A673 (cell line): Measurements from ENCODE around the gene HHLA2. TPM values are rescaled to one million over a fixed set of nuclear protein-coding genes. Genes with fewer than 3 reads are reported as not detected.

Experiments used
- BruUV-seq: library from RNA; stranded (reverse); fragments of 400-500 nt; replicated peaks from 2 replicates; lab custom pipeline; 2021; lab: Mats Ljungman, UMichigan
- CTCF ChIA-PET: fragments of 300-600 bp; sonication (Branson Sonifier 250); formaldehyde crosslinking; loops from one replicate; lab custom pipeline; 2022; ENCODE audit warnings: antibody characterized with exemption; lab: Charles Lee
- POLR2A ChIA-PET: fragments of 300-600 bp; sonication (Branson Sonifier 250); formaldehyde crosslinking; loops from one replicate; lab custom pipeline; 2022; ENCODE audit warnings: antibody characterized with exemption; ENCODE audit not compliant: low non-redundant PET; lab: Charles Lee
- DNase-seq: peaks from one replicate; pipeline ENCODE4 v3.0.0-alpha.2; 2015; ENCODE audit warnings: low spot score
- H3K27ac ChIP-seq: fragments of 200-600 bp; sonication (generic); 2 replicates; pipeline ENCODE4 v1.5.1; 2016; ENCODE audit warnings: mixed run types, low read depth, mild to moderate bottlenecking, mixed read lengths, antibody characterized with exemption, low read length; ENCODE audit not compliant: poor library complexity, severe bottlenecking
- H3K27me3 ChIP-seq: fragments of 200-600 bp; sonication (generic); replicated peaks from 2 replicates; pipeline ENCODE4 v1.6.1; 2017; ENCODE audit warnings: mixed run types, low read depth, mild to moderate bottlenecking, mixed read lengths, antibody characterized with exemption, low read length; ENCODE audit not compliant: insufficient read depth, poor library complexity
- H3K36me3 ChIP-seq: fragments of 200-600 bp; sonication (generic); 2 replicates; pipeline ENCODE4 v1.6.1; 2016; ENCODE audit warnings: mixed run types, mild to moderate bottlenecking, mixed read lengths, antibody characterized with exemption, low read length; ENCODE audit not compliant: insufficient read depth, poor library complexity, severe bottlenecking
- H3K4me1 ChIP-seq: fragments of 200-600 bp; sonication (generic); 2 replicates; pipeline ENCODE4 v1.6.1; 2017; ENCODE audit warnings: mixed run types, mild to moderate bottlenecking, mixed read lengths, antibody characterized with exemption, low read length; ENCODE audit not compliant: insufficient read depth, poor library complexity, severe bottlenecking
- H3K4me3 ChIP-seq: fragments of 200-600 bp; sonication (generic); 2 replicates; pipeline ENCODE4 v1.5.1; 2016; ENCODE audit warnings: low read depth, mixed run types, mild to moderate bottlenecking, mixed read lengths, low read length; ENCODE audit not compliant: poor library complexity, severe bottlenecking
- H3K9me3 ChIP-seq: fragments of 200-600 bp; sonication (generic); 2 replicates; pipeline ENCODE4 v1.6.1; 2016; ENCODE audit warnings: mixed run types, low read depth, mild to moderate bottlenecking, mixed read lengths, antibody characterized with exemption, low read length; ENCODE audit not compliant: poor library complexity, severe bottlenecking
- EZH2 ChIP-seq: fragments of 200-600 bp; sonication (generic); IDR thresholded peaks from 2 replicates; pipeline ENCODE4 v1.6.1; 2017; ENCODE audit warnings: borderline replicate concordance, low read depth, mild to moderate bottlenecking, mixed read lengths, antibody characterized with exemption, low read length; ENCODE audit not compliant: poor library complexity, severe bottlenecking
- intact Hi-C: fragments of 100-400 bp; cut with micrococcal nuclease; formaldehyde crosslinking; loops from one replicate; pipeline ENCODE4 v1.10.0; 2022; ENCODE audit not compliant: unreplicated experiment
- total RNA-seq: library from RNA; stranded (reverse); gene quantifications from 2 replicates; pipeline ENCODE4 v1.2.3, GENCODE V29; 2021
- TF ChIP-seq, protein P1 (sequence below): fragments of 300-800, 200-600 bp; sonication (generic); conservative IDR thresholded peaks from 2 replicates; pipeline ENCODE4 v1.5.1; 2017; ENCODE audit warnings: low read depth, mild to moderate bottlenecking, antibody characterized with exemption, low read length, moderate library complexity, mixed read lengths

HHLA2 gene
- total RNA-seq, 1 experiment from 2014 or later, result not detected

GRCh38 chr3:108416111-108416869 is 119.9 kb downstream of the HHLA2 start:
- POLR2A ChIA-PET, result no interaction called here
- H3K4me3 ChIP-seq, result no peak overlapping the region
- TF ChIP-seq EZH2, result no peak
- TF ChIP-seq, protein P1, sequence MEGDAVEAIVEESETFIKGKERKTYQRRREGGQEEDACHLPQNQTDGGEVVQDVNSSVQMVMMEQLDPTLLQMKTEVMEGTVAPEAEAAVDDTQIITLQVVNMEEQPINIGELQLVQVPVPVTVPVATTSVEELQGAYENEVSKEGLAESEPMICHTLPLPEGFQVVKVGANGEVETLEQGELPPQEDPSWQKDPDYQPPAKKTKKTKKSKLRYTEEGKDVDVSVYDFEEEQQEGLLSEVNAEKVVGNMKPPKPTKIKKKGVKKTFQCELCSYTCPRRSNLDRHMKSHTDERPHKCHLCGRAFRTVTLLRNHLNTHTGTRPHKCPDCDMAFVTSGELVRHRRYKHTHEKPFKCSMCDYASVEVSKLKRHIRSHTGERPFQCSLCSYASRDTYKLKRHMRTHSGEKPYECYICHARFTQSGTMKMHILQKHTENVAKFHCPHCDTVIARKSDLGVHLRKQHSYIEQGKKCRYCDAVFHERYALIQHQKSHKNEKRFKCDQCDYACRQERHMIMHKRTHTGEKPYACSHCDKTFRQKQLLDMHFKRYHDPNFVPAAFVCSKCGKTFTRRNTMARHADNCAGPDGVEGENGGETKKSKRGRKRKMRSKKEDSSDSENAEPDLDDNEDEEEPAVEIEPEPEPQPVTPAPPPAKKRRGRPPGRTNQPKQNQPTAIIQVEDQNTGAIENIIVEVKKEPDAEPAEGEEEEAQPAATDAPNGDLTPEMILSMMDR, result no peak
- H3K27ac ChIP-seq, result no peak overlapping the region
- no peak for DNase-seq
- H3K9me3 ChIP-seq, result no peaks in the 10 kb centered on the region
- CTCF ChIA-PET, result no interaction called here
- no TSS peak for BruUV-seq
- H3K36me3 ChIP-seq, result no peaks in the 10 kb centered on the region
- no peaks in the 10 kb centered on the region for H3K27me3 ChIP-seq
- intact Hi-C loops, result no loop called here
- no peaks in the 10 kb centered on the region for H3K4me1 ChIP-seq

- DNase-seq, result no peak
- CTCF ChIA-PET, result no interaction called here
- TF ChIP-seq EZH2, result no peak
- TF ChIP-seq, protein P1, result no peak
- intact Hi-C loops, result no loop called here
- H3K4me3 ChIP-seq, result no peak overlapping the region
- BruUV-seq, result no TSS peak
- H3K27ac ChIP-seq, result no peak overlapping the region
- H3K4me1 ChIP-seq, result no peaks in the 10 kb centered on the region
- no peaks in the 10 kb centered on the region for H3K27me3 ChIP-seq
- H3K36me3 ChIP-seq, result no peaks in the 10 kb centered on the region
- POLR2A ChIA-PET, result no interaction called here
- H3K9me3 ChIP-seq, result no peaks in the 10 kb centered on the region
These were observed 124.6 kb downstream of the HHLA2 start for GRCh38 chr3:108420926-108421325.

Other genes with a start within 250 kb of the HHLA2 start
- gene CD47, start 205.5 kb upstream of the HHLA2 start, total RNA-seq, result 28.2 and 34.7 TPM in 2 replicates
- 40.9 and 48.8 TPM in 2 replicates for gene IFT57, start 74.1 kb upstream of the HHLA2 start, total RNA-seq
- 1.1 and 1.2 TPM in 2 replicates for gene MYH15, start 214.0 kb downstream of the HHLA2 start, total RNA-seq